ACC112 (cell line): Measurements from ENCODE around the gene REEP3.

Experiments
- H2AFZ ChIP-seq: fragments of 200-600 bp; sonication (generic); one replicate; pipeline ENCODE4 v1.6.0; 2017; ENCODE audit warnings: antibody characterized with exemption, low read length; ENCODE audit not compliant: unreplicated experiment
- H3K27ac ChIP-seq: fragments of 200-600 bp; sonication (generic); 2 replicates; pipeline ENCODE4 v1.5.1; 2014; ENCODE audit warnings: low read depth, mild to moderate bottlenecking, antibody characterized with exemption, low read length, moderate library complexity
- H3K27me3 ChIP-seq: fragments of 200-600 bp; sonication (generic); 2 replicates; pipeline ENCODE4 v1.6.1; 2014; ENCODE audit warnings: mild to moderate bottlenecking, antibody characterized with exemption, low read length, moderate library complexity, mixed read lengths; ENCODE audit not compliant: insufficient read depth
- H3K36me3 ChIP-seq: fragments of 200-600 bp; sonication (generic); 2 replicates; pipeline ENCODE4 v1.6.1; 2016; ENCODE audit warnings: mild to moderate bottlenecking, antibody characterized with exemption, low read length, moderate library complexity, mixed read lengths; ENCODE audit not compliant: insufficient read depth
- H3K4me1 ChIP-seq: fragments of 200-600 bp; sonication (generic); one replicate; pipeline ENCODE4 v1.6.1; 2016; ENCODE audit warnings: low read length, mixed read lengths; ENCODE audit not compliant: insufficient read depth, unreplicated experiment, control insufficient read depth
- H3K4me3 ChIP-seq: fragments of 200-600 bp; sonication (generic); 2 replicates; pipeline ENCODE4 v1.5.1; 2014; ENCODE audit warnings: mild to moderate bottlenecking, low read depth, low read length
- H3K79me2 ChIP-seq: fragments of 200-600 bp; sonication (generic); one replicate; pipeline ENCODE4 v1.6.0; 2016; ENCODE audit warnings: low read length; ENCODE audit not compliant: control insufficient read depth, unreplicated experiment, insufficient read depth

Gene REEP3

GRCh38 chr10:63636812-63637211 lies 115.6 kb downstream of the REEP3 start:
- Histone ChIP-seq H3K4me3 (no peak overlapping the region), H3K4me1 (peaks cover 5% of the 10 kb centered on the region), H2AFZ (no peak overlapping the region), H3K79me2 (no peaks in the 10 kb centered on the region), H3K36me3 (no peaks in the 10 kb centered on the region), H3K27me3 (no peaks in the 10 kb centered on the region), H3K27ac (no peak overlapping the region)

DNA sequence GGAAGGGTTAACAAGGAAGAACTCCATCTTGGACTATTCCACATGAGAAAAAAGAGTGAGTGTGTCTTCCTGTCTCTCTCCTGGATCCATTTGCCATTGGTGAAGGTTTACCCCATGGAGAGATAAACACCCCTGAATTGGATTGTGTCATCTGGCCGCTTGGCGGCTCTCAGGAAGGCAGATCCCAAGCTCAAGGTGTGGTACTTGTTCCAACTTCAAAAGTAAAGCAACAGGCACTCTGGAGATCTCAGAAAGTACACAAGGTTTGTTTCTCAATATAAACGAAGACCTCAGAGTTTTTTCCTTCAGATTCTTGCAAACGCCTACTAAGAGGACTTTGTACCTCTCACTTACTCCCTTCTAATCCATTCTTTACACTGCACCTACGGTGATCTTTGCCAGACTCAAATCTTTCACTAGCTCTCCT lies 116.7 kb downstream of the REEP3 start:
- Histone ChIP-seq H3K4me3 (no peak overlapping the region), H3K4me1 (no peaks in the 10 kb centered on the region), H3K36me3 (no peaks in the 10 kb centered on the region), H3K79me2 (no peaks in the 10 kb centered on the region), H3K27me3 (no peaks in the 10 kb centered on the region), H3K27ac (no peak overlapping the region), H2AFZ (no peak overlapping the region)

GRCh38 chr10:63641366-63641765 lies 120.2 kb downstream of the REEP3 start:
- H3K27me3 ChIP-seq = no peaks in the 10 kb centered on the region
- H2AFZ ChIP-seq = no peak overlapping the region
- H3K27ac ChIP-seq = no peak overlapping the region
- no peak overlapping the region for H3K4me3 ChIP-seq
- no peaks in the 10 kb centered on the region for H3K36me3 ChIP-seq
- H3K4me1 ChIP-seq = peaks cover 13% of the 10 kb centered on the region
- H3K79me2 ChIP-seq = no peaks in the 10 kb centered on the region

- H2AFZ ChIP-seq = no peak overlapping the region
Measured at GRCh38 chr10:63641799-63642198, 120.6 kb downstream of the REEP3 start.

DNA sequence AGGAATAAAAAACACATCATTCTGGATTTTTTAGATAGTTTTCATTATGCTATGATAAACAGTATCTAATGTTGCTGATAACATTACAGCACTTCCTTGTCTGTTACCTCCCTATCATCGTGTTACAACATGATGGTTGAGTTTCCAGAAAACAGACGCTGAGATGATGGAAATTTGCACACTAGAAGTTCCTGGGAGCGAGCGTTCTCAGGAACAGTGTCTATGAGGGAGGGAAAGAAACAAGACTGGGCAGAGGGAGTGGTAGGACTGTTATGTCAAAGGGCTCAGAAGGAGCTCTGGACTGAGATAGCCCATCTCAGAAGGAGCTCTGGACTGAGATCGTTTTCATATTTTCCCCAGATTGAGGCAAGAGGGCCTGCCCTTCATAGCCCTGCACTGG lies 121.6 kb downstream of the REEP3 start:
- H3K4me3 ChIP-seq = no peak overlapping the region
- no peak overlapping the region for H3K27ac ChIP-seq
- H2AFZ ChIP-seq = no peak overlapping the region
- H3K4me1 ChIP-seq = peaks cover 13% of the 10 kb centered on the region
- no peaks in the 10 kb centered on the region for H3K36me3 ChIP-seq
- H3K79me2 ChIP-seq = no peaks in the 10 kb centered on the region
- no peaks in the 10 kb centered on the region for H3K27me3 ChIP-seq

More at GRCh38 chr10:63641799-63642198, 120.6 kb downstream of the REEP3 start:
- Histone ChIP-seq H3K27ac (no peak overlapping the region), H3K79me2 (no peaks in the 10 kb centered on the region), H3K27me3 (no peaks in the 10 kb centered on the region), H3K4me3 (no peak overlapping the region), H3K4me1 (peaks cover 13% of the 10 kb centered on the region), H3K36me3 (no peaks in the 10 kb centered on the region)

- no peaks in the 10 kb centered on the region for H3K79me2 ChIP-seq
- H3K27me3 ChIP-seq = no peaks in the 10 kb centered on the region
- H3K4me1 ChIP-seq = peaks cover 13% of the 10 kb centered on the region
- H3K4me3 ChIP-seq = peak overlapping the region; percentile 16; the same call in 1 of the 2 replicates
- H2AFZ ChIP-seq = peak overlapping the region; percentile 1
- peak overlapping the region; percentile 59 for H3K27ac ChIP-seq
- no peaks in the 10 kb centered on the region for H3K36me3 ChIP-seq
Measured at GRCh38 chr10:63644418-63645142, 123.4 kb downstream of the REEP3 start.

GRCh38 chr10:63645195-63645594 lies 124.0 kb downstream of the REEP3 start:
- Histone ChIP-seq H3K4me1 (peaks cover 13% of the 10 kb centered on the region), H2AFZ (no peak overlapping the region), H3K27me3 (no peaks in the 10 kb centered on the region), H3K4me3 (0 out of 2 replicates have a peak overlapping the region, but pooled peaks have one; percentile 16), H3K27ac (peak overlapping the region; percentile 59), H3K36me3 (no peaks in the 10 kb centered on the region), H3K79me2 (no peaks in the 10 kb centered on the region)

DNA sequence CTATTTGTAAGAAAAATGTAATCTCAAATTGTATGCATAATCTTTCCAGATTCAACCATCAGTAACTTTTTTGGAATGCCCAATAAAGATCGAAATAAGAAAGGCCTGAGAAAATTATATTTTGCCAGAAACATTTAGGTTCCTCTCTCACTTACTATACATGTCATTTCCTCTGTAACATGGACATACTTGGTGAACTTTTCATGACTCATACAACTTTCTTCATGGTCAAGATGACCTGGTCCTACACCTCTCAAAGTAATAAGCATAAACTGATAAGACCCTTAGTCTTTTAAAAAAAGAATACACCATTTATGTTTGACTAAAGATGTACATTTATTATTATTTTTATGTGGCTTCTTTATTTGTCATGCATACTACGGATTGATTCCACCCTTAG lies 125.3 kb downstream of the REEP3 start:
- Histone ChIP-seq H3K27ac (no peak overlapping the region), H3K36me3 (no peaks in the 10 kb centered on the region), H3K79me2 (no peaks in the 10 kb centered on the region), H3K27me3 (no peaks in the 10 kb centered on the region), H3K4me3 (no peak overlapping the region), H3K4me1 (peaks cover 13% of the 10 kb centered on the region), H2AFZ (no peak overlapping the region)

- no peaks in the 10 kb centered on the region for H3K36me3 ChIP-seq
- H2AFZ ChIP-seq = no peak overlapping the region
- no peaks in the 10 kb centered on the region for H3K27me3 ChIP-seq
- no peak overlapping the region for H3K27ac ChIP-seq
- no peaks in the 10 kb centered on the region for H3K4me1 ChIP-seq
- no peak overlapping the region for H3K4me3 ChIP-seq
- H3K79me2 ChIP-seq = no peaks in the 10 kb centered on the region
Measured at GRCh38 chr10:63651864-63652263, 130.7 kb downstream of the REEP3 start.

GRCh38 chr10:63653747-63654146 lies 132.5 kb downstream of the REEP3 start:
- Histone ChIP-seq H3K4me1 (no peaks in the 10 kb centered on the region), H3K27ac (no peak overlapping the region), H3K79me2 (no peaks in the 10 kb centered on the region), H3K27me3 (no peaks in the 10 kb centered on the region), H3K4me3 (no peak overlapping the region), H2AFZ (no peak overlapping the region), H3K36me3 (no peaks in the 10 kb centered on the region)

- no peak overlapping the region for H3K4me3 ChIP-seq
- no peaks in the 10 kb centered on the region for H3K36me3 ChIP-seq
- H2AFZ ChIP-seq = no peak overlapping the region
- H3K4me1 ChIP-seq = no peaks in the 10 kb centered on the region
- H3K27me3 ChIP-seq = no peaks in the 10 kb centered on the region
- no peaks in the 10 kb centered on the region for H3K79me2 ChIP-seq
- H3K27ac ChIP-seq = no peak overlapping the region
Measured at GRCh38 chr10:63657761-63658160, 136.6 kb downstream of the REEP3 start.
